ENCODE measurements around the gene KCTD12. TPM values are rescaled to one million over a fixed set of nuclear protein-coding genes. Genes with fewer than 3 reads are reported as not detected.

KCTD12 gene
- total and polyA plus RNA-seq, 2 donors (not counting 3 experiments of a cell fraction or from before 2014, with no cell fraction given): 95.9 to 116 TPM

GRCh38 chr13:76879883-76880270, 6.3 kb downstream of the KCTD12 start:
- H3K4me3 ChIP-seq (replicated peaks in 1 of 3; ENCODE audit: insufficient read depth in 1 of 3, low read depth in 1 of 3, low read length in 3 of 3): peak overlapping the region in 1 of 3 experiments; percentile 39
- peak overlapping the region; percentile 98 for H3K27ac ChIP-seq (ENCODE audit: insufficient read depth, low read depth, low read length)
- H3K36me3 ChIP-seq (ENCODE audit: control insufficient read depth in 2 of 2, extremely low read depth in 1 of 2, insufficient read depth in 2 of 2, low read length in 2 of 2): no peaks in the 10 kb centered on the region
- no peak for TF ChIP-seq MAX (IDR thresholded peaks at IDR 0.05; ENCODE audit: insufficient read depth, insufficient read length)
- peak; percentile 23 for TF ChIP-seq FOS (IDR thresholded peaks at IDR 0.05; ENCODE audit: borderline replicate concordance, insufficient read depth, low read length)
- no peak for TF ChIP-seq EZH2 (IDR thresholded peaks at IDR 0.05; ENCODE audit: borderline replicate concordance, low read depth, low read length, severe bottlenecking)
- no peak for TF ChIP-seq POLR2AphosphoS5 (IDR thresholded peaks at IDR 0.05; ENCODE audit: insufficient read depth, low read depth, low read length)
- TF ChIP-seq JUN (IDR thresholded peaks at IDR 0.05; ENCODE audit: borderline replicate concordance, insufficient read depth, insufficient read length, low read depth): no peak
- peaks cover 38% of the 10 kb centered on the region for H3K79me2 ChIP-seq (ENCODE audit: control insufficient read depth, insufficient read depth, low read length)
- H3K9me3 ChIP-seq (replicated peaks; ENCODE audit: control insufficient read depth, insufficient read depth, low read length): no peaks in the 10 kb centered on the region
- H3K4me2 ChIP-seq (ENCODE audit: insufficient read depth, low read length): peak overlapping the region; percentile 97
- no peaks in the 10 kb centered on the region for H4K20me1 ChIP-seq (replicated peaks; ENCODE audit: control insufficient read depth, extremely low read depth, insufficient read depth, low read length)
- TSS peak; percentile 90 for BruUV-seq (replicated peaks)
- POLR2A ChIA-PET: interaction anchor here (0.6 to 1.9 kb wide), 5 partner anchors 25 to 328 kb away, joined by 4 to 13 read pairs (median 5); no protein-coding TSS in a partner anchor
- H3K4me1 ChIP-seq (ENCODE audit: control insufficient read depth, extremely low read depth, insufficient read depth, low read length): peaks cover 55% of the 10 kb centered on the region
- CTCF ChIA-PET: interaction anchor here (0.9 to 3.2 kb wide), 11 partner anchors 11 to 1004 kb away, joined by 3 to 27 read pairs (median 5); no protein-coding TSS in a partner anchor
- peak; percentile 64 for DNase-seq (ENCODE audit: low read depth, low spot score)
- H3K9me1 ChIP-seq (replicated peaks; ENCODE audit: control insufficient read depth, extremely low read depth, insufficient read depth, low read length): no peaks in the 10 kb centered on the region
- no peak for FAIRE-seq
- dilution Hi-C loops (cut with MboI; ENCODE audit: extremely low pct_ligation_motif_present, low sequenced_read_pairs): no loop called here
- H3K27me3 ChIP-seq (ENCODE audit: control insufficient read depth in 2 of 2, insufficient read depth in 2 of 2, low read length in 2 of 2): no peaks in the 10 kb centered on the region
- no peak overlapping the region for H2AFZ ChIP-seq (ENCODE audit: low read depth, low read length)
- intact Hi-C loops (cut with micrococcal nuclease): loop anchor here (1.0 to 5.0 kb wide), 5 partner anchors 12 to 327 kb away; partner anchors contain the start of gene CLN5
- H3K9ac ChIP-seq (replicated peaks; ENCODE audit: extremely low read depth, insufficient read depth, low read length): peak overlapping the region; percentile 76

All from endothelial cell of umbilical vein (primary cell).